BE2C (cell line): ENCODE data around the gene PCSK2.
A peak's percentile ranks its signal among the peaks of the same experiment; 100 is the strongest.

Experiments used
- DNase-seq: peaks from one replicate; pipeline ENCODE4 v3.0.0-alpha.2; 2020
- H3K27me3 ChIP-seq: fragments of 250-450 bp; sonication (Bioruptor Pico); 2 replicates; pipeline ENCODE4 v1.5.1; 2020; ENCODE audit warnings: mild to moderate bottlenecking
- H3K36me3 ChIP-seq: fragments of 250-450 bp; sonication (Bioruptor Pico); 2 replicates; pipeline ENCODE4 v1.5.1; 2020; ENCODE audit warnings: mild to moderate bottlenecking
- H3K4me1 ChIP-seq: fragments of 250-450 bp; sonication (Bioruptor Pico); 2 replicates; pipeline ENCODE4 v1.5.1; 2020
- H3K4me3 ChIP-seq: 2 replicates; pipeline ENCODE4 v1.5.1; 2011; ENCODE audit warnings: low read depth, low read length
- H3K9me3 ChIP-seq: fragments of 250-450 bp; sonication (Bioruptor Pico); 2 replicates; pipeline ENCODE4 v1.5.1; 2020
- CTCF ChIP-seq: IDR thresholded peaks from 2 replicates; pipeline ENCODE4 v1.5.1; 2012; ENCODE audit warnings: mild to moderate bottlenecking, low read depth, low read length

The PCSK2 gene

GRCh38 chr20:17504898-17505635, 278.2 kb downstream of the PCSK2 start:
- Histone ChIP-seq H3K4me3 (peak overlapping the region; percentile 51), H3K27me3 (peaks cover 12% of the 10 kb centered on the region; the same call in 1 of the 2 replicates), H3K4me1 (no peaks in the 10 kb centered on the region; the same call in 1 of the 2 replicates), H3K9me3 (no peaks in the 10 kb centered on the region), H3K36me3 (no peaks in the 10 kb centered on the region)
- DNase-seq, result peak; percentile 53
- TF ChIP-seq CTCF, result peak; percentile 71

- Histone ChIP-seq H3K4me1 (no peaks in the 10 kb centered on the region; the same call in 1 of the 2 replicates), H3K27me3 (peaks cover 6% of the 10 kb centered on the region; the same call in 1 of the 2 replicates), H3K9me3 (no peaks in the 10 kb centered on the region), H3K4me3 (peak overlapping the region; percentile 51), H3K36me3 (no peaks in the 10 kb centered on the region)
- TF ChIP-seq CTCF, result no peak
- no peak for DNase-seq
Observed at GRCh38 chr20:17505636-17506517, 279.0 kb downstream of the PCSK2 start.

- no peak for TF ChIP-seq CTCF
- H3K4me1 ChIP-seq, result no peaks in the 10 kb centered on the region; the same call in 1 of the 2 replicates
- H3K4me3 ChIP-seq, result no peak overlapping the region
- no peaks in the 10 kb centered on the region for H3K9me3 ChIP-seq
- no peak for DNase-seq
- no peaks in the 10 kb centered on the region for H3K36me3 ChIP-seq
- H3K27me3 ChIP-seq, result no peaks in the 10 kb centered on the region; the same call in 1 of the 2 replicates
Observed at GRCh38 chr20:17507032-17507431, 280.2 kb downstream of the PCSK2 start.

GRCh38 chr20:17507531-17507930, 280.7 kb downstream of the PCSK2 start:
- TF ChIP-seq CTCF, result no peak
- Histone ChIP-seq H3K4me1 (no peaks in the 10 kb centered on the region; the same call in 1 of the 2 replicates), H3K4me3 (no peak overlapping the region), H3K36me3 (no peaks in the 10 kb centered on the region), H3K9me3 (no peaks in the 10 kb centered on the region), H3K27me3 (no peaks in the 10 kb centered on the region; the same call in 1 of the 2 replicates)
- DNase-seq, result no peak

GRCh38 chr20:17508756-17509155, 281.9 kb downstream of the PCSK2 start:
- DNase-seq, result no peak
- no peaks in the 10 kb centered on the region; the same call in 1 of the 2 replicates for H3K4me1 ChIP-seq
- H3K4me3 ChIP-seq, result no peak overlapping the region
- no peak for TF ChIP-seq CTCF
- H3K9me3 ChIP-seq, result no peaks in the 10 kb centered on the region
- H3K36me3 ChIP-seq, result no peaks in the 10 kb centered on the region
- H3K27me3 ChIP-seq, result no peaks in the 10 kb centered on the region
